HepG2 (cell line): ENCODE data around the gene RAB3D. TPM values are rescaled to one million over a fixed set of nuclear protein-coding genes. Genes with fewer than 3 reads are reported as not detected.
A peak's percentile ranks its signal among the peaks of the same experiment; 100 is the strongest.

ENCODE experiments used
- BRF2 ChIP-seq: sonication (generic); formaldehyde crosslinking; IDR thresholded peaks from 2 replicates; pipeline ENCODE4 v1.8.1; 2022; ENCODE audit warnings: mild to moderate bottlenecking, missing genetic modification reagents
- E2F2 ChIP-seq: sonication (generic); formaldehyde crosslinking; IDR thresholded peaks from 2 replicates; pipeline ENCODE4 v1.4.0; 2020; ENCODE audit warnings: missing genetic modification reagents, borderline replicate concordance
- GABPB1 ChIP-seq: IDR thresholded peaks from 2 replicates; pipeline ENCODE4 v1.6.1; 2016; ENCODE audit warnings: mild to moderate bottlenecking, missing genetic modification reagents, moderate library complexity, missing compliant biosample characterization
- HNF1A ChIP-seq, 2 experiments: sonication (generic) in 1 of 2; formaldehyde crosslinking in 1 of 2; IDR thresholded peaks; 2 replicates each; pipeline versions ENCODE4 v1.4.0 to v1.6.1; 2016 to 2020; ENCODE audit warnings: borderline replicate concordance in 1 of 2, low read depth in 1 of 2, mild to moderate bottlenecking in 1 of 2, missing genetic modification reagents in 1 of 2
- MTERF4 ChIP-seq: sonication (generic); formaldehyde crosslinking; IDR thresholded peaks from 2 replicates; pipeline ENCODE4 v1.8.0; 2023; ENCODE audit warnings: mild to moderate bottlenecking, missing genetic modification reagents
- MXD1 ChIP-seq: sonication (generic); formaldehyde crosslinking; IDR thresholded peaks from 2 replicates; pipeline ENCODE4 v1.4.0; 2020; ENCODE audit warnings: mild to moderate bottlenecking, missing genetic modification reagents
- MYC ChIP-seq: sonication (generic); formaldehyde crosslinking; IDR thresholded peaks from 2 replicates; pipeline ENCODE4 v1.9.0; 2021; ENCODE audit warnings: missing genetic modification reagents, borderline replicate concordance
- PLRG1 ChIP-seq: fragments of 450-650 bp; conservative IDR thresholded peaks from 2 replicates; pipeline ENCODE4 v1.6.1; 2016
- SATB2 ChIP-seq: sonication (generic); formaldehyde crosslinking; IDR thresholded peaks from 2 replicates; pipeline ENCODE4 v1.5.0; 2020; ENCODE audit warnings: missing genetic modification reagents
- SMAD3 ChIP-seq: sonication (generic); formaldehyde crosslinking; IDR thresholded peaks from 2 replicates; pipeline ENCODE4 v1.4.0; 2020; ENCODE audit warnings: missing genetic modification reagents
- SOX5 ChIP-seq: IDR thresholded peaks from 2 replicates; pipeline ENCODE4 v1.6.1; 2016; ENCODE audit warnings: borderline replicate concordance
- SUZ12 ChIP-seq: fragments of 150-350 bp; IDR thresholded peaks from 2 replicates; pipeline ENCODE4 v1.6.1; 2014; ENCODE audit warnings: low read depth, low read length
- XBP1 ChIP-seq: sonication (generic); formaldehyde crosslinking; IDR thresholded peaks from 2 replicates; pipeline ENCODE4 v1.5.0; 2020; ENCODE audit warnings: missing genetic modification reagents
- ZNF234 ChIP-seq: sonication (generic); formaldehyde crosslinking; conservative IDR thresholded peaks from 2 replicates; pipeline ENCODE4 v1.5.1; 2020; ENCODE audit warnings: mild to moderate bottlenecking, missing genetic modification reagents
- ZNF704 ChIP-seq: sonication (generic); formaldehyde crosslinking; IDR thresholded peaks from 2 replicates; pipeline ENCODE4 v1.8.1; 2023; ENCODE audit warnings: mild to moderate bottlenecking, inconsistent platforms, moderate library complexity, missing genetic modification reagents, borderline replicate concordance
- polyA plus RNA-seq, 8 experiments: library from polyadenylated mRNA; depleted of rRNA in 3 of 8; stranded (reverse) in 7 of 8; unstranded in 1 of 8; fragments of >200 nt; fragmentation: Illumina TruSeq in 4 of 8; extraction: Trizol in 4 of 8; gene quantifications; 2 replicates each; pipeline versions ENCODE4 v1.2.1 to v1.2.3, GENCODE V29; 2011 to 2016; ENCODE audit warnings: low read depth in 4 of 8, missing spikeins in 1 of 8, mixed read lengths in 1 of 8; ENCODE audit not compliant: insufficient read depth in 1 of 8
- total RNA-seq, 5 experiments: library from RNA; depleted of rRNA; stranded (reverse); fragments of >200 nt; fragmentation: Illumina TruSeq; extraction: Trizol; gene quantifications; 2 replicates each; pipeline ENCODE4 v1.2.3, GENCODE V29; 2016; ENCODE audit warnings: low read depth in 1 of 5

Gene RAB3D
- total and polyA plus RNA-seq, 2 of the 13 experiments (the other 11 are each of a cell fraction or from before 2014, with no cell fraction given), result 2.0 to 16.1 TPM

GRCh38 chr19:11293433-11294389, 45.7 kb downstream of the RAB3D start (continued):
- TF ChIP-seq XBP1 (CRISPR knock-in tag) (no peak), BRF2 (CRISPR knock-in tag) (no peak), HNF1A (IDR thresholded peaks at IDR 0.05; ENCODE audit: low read depth) (no peak), HNF1A (CRISPR knock-in tag; IDR thresholded peaks at IDR 0.05; ENCODE audit: borderline replicate concordance) (no peak), GABPB1 (CRISPR knock-in tag) (peak; percentile 76), SMAD3 (CRISPR knock-in tag) (0 out of 2 replicates have a peak, but pooled peaks have one; percentile 41), MXD1 (CRISPR knock-in tag) (no peak), E2F2 (CRISPR knock-in tag) (no peak), ZNF704 (CRISPR knock-in tag) (no peak), MTERF4 (CRISPR knock-in tag) (no peak), ZNF234 (CRISPR knock-in tag) (no peak), SOX5 (CRISPR knock-in tag) (peak; percentile 44; the same call in 1 of the 2 replicates), SATB2 (CRISPR knock-in tag) (no peak), SUZ12 (no peak), PLRG1 (no peak), MYC (CRISPR knock-in tag) (peak; percentile 62; the same call in 1 of the 2 replicates)
